KOPT-K1 (cell line): ENCODE measurements around the gene TFAP2D.

ENCODE experiments used
- H3K27ac ChIP-seq: fragments of 200-600 bp; sonication (generic); 2 replicates; pipeline ENCODE4 v1.5.1; 2016; ENCODE audit warnings: antibody characterized with exemption, mild to moderate bottlenecking, low read depth, low read length; ENCODE audit not compliant: poor library complexity, severe bottlenecking
- H3K36me3 ChIP-seq: fragments of 200-600 bp; sonication (generic); 2 replicates; pipeline ENCODE4 v1.5.1; 2017; ENCODE audit warnings: antibody characterized with exemption, mild to moderate bottlenecking, low read length, moderate library complexity; ENCODE audit not compliant: insufficient read depth
- H3K9me3 ChIP-seq: fragments of 200-600 bp; sonication (generic); 2 replicates; pipeline ENCODE4 v1.5.1; 2017; ENCODE audit warnings: antibody characterized with exemption, low read length, mild to moderate bottlenecking; ENCODE audit not compliant: insufficient read depth, poor library complexity, severe bottlenecking

The TFAP2D gene

DNA sequence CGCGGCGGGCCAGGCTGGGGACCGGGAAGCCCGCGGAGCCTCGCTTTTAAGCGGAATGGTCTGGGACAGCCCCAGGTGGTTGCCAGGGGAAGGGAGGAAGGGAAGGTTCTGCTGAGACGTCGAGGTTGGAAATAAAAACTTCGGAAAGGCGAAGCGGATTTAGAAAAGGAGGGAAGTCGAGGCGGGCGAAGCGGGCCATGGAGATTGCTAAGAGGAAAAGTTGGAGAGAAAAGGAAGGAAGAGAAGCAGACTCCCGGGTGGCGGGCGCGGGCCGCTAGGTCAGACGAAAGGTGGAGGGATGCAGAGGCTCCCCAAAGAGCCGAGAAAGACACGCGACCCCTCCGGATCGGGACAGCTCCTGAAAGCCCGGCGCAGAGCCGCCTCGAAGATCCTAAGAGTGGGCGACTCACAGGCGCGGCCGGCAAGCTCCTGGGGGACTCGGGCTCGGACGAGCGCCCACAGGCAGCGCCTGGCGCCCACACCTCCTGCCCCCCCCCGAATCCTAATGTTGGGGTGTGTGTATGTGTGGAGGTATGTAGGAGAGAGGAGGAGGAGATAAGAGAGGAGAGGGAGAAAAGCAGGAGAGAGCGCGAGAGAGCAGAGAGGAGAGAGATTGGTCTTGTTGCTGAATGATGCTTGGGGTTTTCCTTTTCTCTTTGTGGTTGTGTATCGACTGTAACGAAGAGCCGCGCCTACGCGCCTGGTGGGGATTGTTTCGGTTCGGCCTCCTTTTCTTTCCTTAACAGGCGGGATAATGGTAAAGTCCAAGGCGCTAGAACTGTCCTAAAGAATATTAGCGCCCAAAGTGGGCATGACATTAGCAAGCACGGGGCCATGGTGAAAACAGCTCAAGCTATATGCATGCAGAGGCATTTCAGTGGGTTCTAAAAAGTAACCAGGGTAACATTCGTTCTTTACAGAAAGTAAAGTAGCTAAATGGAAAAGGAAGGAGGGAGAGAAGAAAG lies 106.9 kb downstream of the TFAP2D start:
- Histone ChIP-seq H3K9me3 (no peaks in the 10 kb centered on the region), H3K27ac (no peak overlapping the region), H3K36me3 (no peaks in the 10 kb centered on the region)

DNA sequence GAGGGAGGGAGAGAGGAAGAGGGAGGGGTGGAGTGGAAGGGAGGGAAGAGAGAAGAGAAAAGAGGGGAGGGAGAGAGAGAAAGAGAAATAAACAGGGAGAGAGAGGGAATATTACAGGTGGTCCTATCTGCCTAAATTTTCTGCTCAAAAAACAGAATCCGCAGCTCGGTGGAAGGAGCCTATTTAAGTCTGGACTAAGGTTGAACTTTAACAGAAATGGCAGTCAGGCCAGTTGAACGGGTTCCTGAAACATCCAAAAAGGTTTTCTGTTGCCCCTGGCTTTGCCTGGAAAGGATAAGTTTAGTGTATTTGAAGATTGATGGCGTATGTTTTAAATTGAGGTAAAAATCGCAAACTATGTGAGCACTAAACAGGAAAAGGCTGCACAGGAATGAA lies 107.5 kb downstream of the TFAP2D start:
- no peak overlapping the region for H3K27ac ChIP-seq
- no peaks in the 10 kb centered on the region for H3K9me3 ChIP-seq
- no peaks in the 10 kb centered on the region for H3K36me3 ChIP-seq

DNA sequence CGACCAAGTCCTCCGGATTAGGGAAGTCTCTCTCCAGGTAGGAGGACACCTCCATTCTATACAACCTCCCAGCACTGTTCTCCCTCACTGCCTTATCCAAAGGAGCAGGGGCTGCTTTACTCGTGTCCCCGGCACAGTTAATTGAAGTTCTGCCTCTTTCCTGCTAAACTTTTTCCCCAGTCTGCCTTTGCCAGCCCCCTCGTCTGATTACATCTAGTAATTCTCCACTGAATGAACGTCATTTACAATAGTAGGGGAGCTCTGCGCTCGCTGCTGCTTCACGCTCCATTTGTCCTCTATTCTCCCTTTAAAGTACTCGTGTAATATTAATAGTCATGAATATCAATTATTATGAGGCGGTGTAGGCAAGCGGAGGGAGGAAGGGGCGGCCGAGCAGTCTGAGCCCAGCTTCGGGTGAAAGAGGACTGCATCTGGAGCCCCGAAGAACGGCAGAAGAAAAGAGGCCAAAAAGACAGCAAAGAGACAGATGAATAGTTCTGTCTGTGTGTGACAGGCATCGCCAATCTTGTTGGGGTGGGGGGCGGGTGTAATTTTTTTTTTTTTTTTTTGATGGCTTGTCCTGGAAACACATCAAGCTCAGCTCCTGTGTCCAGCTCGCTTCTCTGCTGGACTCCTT lies 108.2 kb downstream of the TFAP2D start:
- H3K9me3 ChIP-seq, result no peaks in the 10 kb centered on the region
- no peaks in the 10 kb centered on the region for H3K36me3 ChIP-seq
- H3K27ac ChIP-seq, result no peak overlapping the region

DNA sequence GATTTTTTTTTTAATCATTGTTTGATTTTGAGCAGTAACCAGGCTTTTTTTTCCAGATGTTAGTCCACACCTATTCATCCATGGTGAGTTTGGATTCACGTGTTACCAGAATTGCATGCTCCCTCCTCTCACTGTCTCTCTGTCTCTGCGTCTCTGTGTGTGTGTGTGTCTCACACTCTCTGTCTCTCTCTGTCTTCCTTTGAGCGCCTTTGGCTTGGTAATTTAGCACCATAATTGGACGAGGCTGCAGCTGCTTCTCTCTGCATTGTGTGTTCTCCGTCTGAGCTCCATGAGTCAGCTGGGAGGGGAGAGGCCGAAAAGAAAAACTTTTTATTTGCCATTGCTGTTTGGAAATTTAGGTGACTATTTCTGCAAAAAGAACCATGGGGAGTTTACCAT lies 108.8 kb downstream of the TFAP2D start:
- no peaks in the 10 kb centered on the region for H3K36me3 ChIP-seq
- no peak overlapping the region for H3K27ac ChIP-seq
- H3K9me3 ChIP-seq, result no peaks in the 10 kb centered on the region
